Measurements from ENCODE around the gene PRLR.

DNA sequence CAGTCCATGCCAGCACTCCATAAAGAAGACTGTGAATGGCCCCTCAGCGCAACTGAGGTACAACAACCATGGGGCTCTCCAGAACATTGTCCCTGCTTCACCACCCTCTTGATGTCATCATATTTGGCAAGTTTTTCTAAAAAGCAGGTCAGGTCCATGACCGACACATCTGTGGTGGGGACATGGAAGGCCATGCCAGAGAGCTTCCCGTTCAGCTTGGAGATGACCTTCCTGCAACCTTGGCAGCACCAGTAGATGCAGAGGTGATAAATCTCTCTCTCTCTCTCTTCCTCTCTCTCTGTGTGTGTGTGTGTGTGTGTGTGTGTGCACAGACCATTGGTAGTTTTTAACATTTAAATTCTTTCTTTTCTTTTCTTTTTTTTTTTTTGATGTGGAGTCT, 147.1 kb downstream of the PRLR start:
- TF ChIP-seq YY1 (IDR thresholded peaks at IDR 0.05; ENCODE audit: insufficient read depth, insufficient replicate concordance, low read depth, low read length) (no peak), MEIS2 (CRISPR knock-in tag; IDR thresholded peaks at IDR 0.05) (no peak), GABPA (IDR thresholded peaks at IDR 0.05; ENCODE audit: low read depth, low read length) (no peak), GABPA (CRISPR knock-in tag; IDR thresholded peaks at IDR 0.05; ENCODE audit: low read depth) (no peak), SP2 (CRISPR knock-in tag; IDR thresholded peaks at IDR 0.05) (no peak), SP4 (CRISPR knock-in tag; IDR thresholded peaks at IDR 0.05) (no peak), CEBPB (IDR thresholded peaks at IDR 0.05; ENCODE audit: borderline replicate concordance, low read depth, low read length) (no peak), HCFC1 (IDR thresholded peaks at IDR 0.05; ENCODE audit: low read depth, low read length) (no peak), ZNF468 (CRISPR knock-in tag; IDR thresholded peaks at IDR 0.05) (no peak), KDM4B (CRISPR knock-in tag; IDR thresholded peaks at IDR 0.05) (no peak), HDAC2 (CRISPR knock-in tag; IDR thresholded peaks at IDR 0.05) (no peak)
